ENCODE data around the gene GABRA1.

Gene GABRA1

DNA sequence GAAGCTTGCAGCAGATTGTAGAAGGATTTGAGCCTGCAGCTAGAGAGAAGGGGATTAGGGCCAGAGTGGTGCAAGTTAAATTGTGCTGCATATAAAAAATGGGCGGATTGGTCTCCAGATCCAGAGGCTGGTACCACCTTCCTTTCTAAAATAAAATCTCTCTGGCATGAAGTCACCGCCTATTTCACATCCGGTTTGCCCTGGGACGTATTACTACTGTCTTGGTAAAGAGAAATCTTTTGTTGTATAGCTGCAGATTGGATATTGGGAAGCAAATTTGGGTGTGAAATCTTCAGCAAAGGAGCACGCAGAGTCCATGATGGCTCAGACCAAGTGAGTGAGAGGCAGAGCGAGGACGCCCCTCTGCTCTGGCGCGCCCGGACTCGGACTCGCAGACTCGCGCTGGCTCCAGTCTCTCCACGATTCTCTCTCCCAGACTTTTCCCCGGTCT, at the start of gene GABRA1:
TSS of gene GABRA1 (plus strand) at position 180 of the 451 bp plus-strand sequence. CDS start 2,691 bp downstream, outside the sequence.
- no peak for DNase-seq (ENCODE audit: low read depth, low spot score)

DNA sequence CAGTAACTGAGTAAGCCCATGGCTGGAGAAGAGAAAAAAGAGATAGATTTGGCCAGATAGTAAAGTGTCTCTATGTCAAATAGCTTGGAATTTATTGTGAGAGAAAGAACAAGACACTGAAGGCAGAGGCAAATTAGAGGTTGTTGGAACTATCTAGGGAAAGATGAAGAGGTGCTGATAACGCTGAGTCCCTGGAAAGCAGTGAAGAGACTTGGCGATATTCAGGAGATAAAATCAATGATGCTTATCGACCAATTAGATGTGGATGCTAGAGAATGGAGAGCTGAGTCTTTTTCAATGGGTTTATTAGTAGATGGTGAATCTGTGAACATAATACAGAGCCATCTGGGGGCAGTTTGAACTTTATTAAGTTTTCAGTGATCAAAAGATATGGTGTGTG, 48.6 kb upstream of the GABRA1 start:
- DNase-seq (ENCODE audit: low read depth, low spot score) = no peak

DNA sequence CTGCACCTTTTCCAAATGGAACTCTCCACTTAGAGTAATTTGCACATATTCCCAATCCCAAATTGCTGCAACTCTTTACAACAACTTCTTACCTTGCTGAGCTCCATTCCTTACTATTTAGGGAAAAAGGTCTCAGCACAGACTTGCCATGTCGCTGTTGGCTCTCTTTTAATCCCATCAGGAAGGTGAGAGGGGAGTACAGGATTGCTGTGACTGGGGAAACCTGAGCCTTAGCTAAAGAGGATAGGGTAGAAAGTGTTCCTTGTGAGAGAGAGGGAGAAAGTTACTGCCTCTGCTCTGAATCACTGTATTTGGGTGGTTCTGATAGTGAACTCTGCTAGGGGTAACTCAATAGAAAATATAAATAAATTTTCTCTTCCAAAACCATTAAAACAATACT, 43.7 kb upstream of the GABRA1 start:
- DNase-seq (ENCODE audit: low read depth, low spot score) = no peak

DNA sequence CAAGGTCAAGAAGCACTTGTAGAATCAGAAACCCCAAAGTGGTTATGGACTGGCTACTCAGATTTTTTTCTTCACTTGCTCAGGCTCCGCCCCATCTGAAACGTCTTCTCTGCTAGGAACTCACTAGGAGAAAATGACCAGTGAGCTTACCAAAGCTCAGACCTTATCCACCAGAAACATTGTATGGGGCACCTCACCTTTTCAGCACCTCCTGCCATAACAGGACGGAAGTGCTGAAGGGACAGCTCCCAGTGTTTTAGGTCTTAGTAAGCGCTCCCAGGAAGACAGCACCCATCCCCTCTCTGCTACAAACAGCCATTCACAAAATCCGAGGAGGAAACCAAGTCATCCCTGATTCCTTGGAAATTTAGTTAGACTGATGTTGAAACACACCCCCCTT, 1.2 kb upstream of the GABRA1 start:
- DNase-seq (ENCODE audit: low read depth, low spot score) = no peak

DNA sequence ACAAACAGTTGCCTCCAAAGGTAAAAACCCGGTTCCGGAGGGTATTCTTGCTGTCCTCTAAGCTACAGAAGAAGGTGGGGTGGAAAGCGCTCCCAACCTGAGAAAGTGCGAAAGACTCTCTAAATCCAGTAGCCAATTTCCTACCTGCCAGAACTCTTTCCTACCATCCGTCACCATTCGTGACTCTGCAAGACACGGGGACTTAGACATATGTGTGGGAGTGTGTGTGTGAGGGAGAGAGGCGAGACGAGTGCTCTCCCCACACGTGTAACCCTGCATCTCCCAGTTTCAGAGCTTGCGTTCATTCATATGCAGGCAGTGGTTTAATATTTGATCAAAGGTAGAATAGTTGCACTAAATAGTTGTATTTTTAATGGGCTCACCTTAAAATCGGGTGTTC, 473 bp upstream of the GABRA1 start:
- DNase-seq (ENCODE audit: low read depth, low spot score) = no peak

DNA sequence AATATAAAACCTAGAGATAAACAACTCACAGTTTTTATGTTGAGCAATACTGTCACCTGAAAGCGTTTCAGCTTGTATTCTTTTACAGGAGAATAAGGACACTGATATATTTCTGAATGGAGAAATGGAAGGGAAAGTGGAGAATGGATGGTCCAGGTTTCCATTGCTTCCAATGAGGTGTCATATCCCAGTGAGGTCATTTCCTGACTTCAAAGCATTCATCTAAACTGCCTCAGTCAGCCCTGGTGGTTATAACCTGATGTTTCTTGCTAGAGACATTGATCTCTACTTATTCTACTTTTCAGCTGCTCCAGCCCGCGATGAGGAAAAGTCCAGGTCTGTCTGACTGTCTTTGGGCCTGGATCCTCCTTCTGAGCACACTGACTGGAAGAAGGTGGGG, 2.6 kb downstream of the GABRA1 start:
- DNase-seq (ENCODE audit: low read depth, low spot score) = no peak

DNA sequence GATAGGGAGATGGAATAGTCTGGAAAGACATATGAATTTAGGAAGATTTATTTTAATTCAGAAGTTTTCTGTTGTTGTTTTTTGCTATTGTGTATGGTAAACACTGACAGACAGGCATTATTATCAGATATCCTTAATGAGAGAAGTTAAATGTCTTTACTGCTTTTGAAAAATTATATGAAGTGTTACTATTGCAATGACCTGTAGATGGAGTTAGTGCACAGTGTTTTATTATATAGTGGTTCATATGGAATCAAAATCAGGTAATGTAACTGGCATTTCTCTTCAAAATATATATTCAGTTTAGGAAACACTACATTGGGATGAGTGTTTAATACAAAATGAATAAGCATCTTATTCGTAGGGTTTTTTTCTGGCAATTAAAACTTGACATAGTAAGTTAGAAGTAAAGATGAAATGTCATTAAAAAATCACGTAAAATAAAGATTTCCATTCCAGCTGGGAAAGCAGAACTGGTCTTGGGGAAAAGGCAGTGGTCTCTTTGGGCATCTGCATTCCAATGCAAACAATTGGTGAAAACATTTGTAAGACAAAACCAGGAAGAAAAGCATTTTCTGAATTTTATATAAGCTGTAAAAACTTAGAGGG, 3.9 kb downstream of the GABRA1 start:
- DNase-seq (ENCODE audit: low read depth, low spot score) = no peak

DNA sequence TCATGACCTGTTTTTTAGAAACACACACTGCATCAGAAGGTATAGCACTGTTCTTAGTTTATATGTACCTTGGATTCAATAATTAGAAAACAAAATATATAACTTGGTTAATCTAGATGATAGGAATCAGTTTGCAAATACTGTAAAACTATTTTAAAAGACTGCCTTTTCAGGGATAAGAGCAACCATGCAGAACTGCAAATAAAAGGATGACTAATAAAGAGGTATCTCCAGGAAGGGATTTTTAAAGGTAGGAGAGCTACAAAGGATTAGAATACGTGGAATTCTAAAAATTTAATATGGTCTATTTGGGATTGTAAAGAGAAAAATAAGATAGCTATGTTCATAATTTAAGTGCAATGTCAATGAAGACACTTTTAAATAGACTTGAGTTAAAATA, 9.4 kb downstream of the GABRA1 start:
- DNase-seq (ENCODE audit: low read depth, low spot score) = no peak

DNA sequence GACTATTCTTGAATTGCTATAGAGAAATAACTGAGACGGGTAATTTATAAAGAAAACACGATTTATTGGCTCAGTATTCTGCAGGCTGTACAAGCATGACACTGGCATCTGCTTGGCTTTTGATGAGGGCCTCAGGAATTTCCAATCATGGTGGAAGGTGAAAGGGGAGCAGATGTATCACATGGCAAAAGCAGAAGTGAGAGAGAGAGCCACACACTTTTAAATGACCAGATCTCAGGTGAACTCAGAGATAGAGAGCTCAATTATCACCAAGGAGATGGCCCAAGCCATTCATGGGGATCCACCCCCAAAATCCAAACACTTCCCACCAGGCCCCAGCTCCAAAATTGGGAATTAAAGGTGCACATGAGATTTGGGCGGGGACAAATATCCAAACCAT, 15.3 kb downstream of the GABRA1 start:
- no peak for DNase-seq (ENCODE audit: low read depth, low spot score)

DNA sequence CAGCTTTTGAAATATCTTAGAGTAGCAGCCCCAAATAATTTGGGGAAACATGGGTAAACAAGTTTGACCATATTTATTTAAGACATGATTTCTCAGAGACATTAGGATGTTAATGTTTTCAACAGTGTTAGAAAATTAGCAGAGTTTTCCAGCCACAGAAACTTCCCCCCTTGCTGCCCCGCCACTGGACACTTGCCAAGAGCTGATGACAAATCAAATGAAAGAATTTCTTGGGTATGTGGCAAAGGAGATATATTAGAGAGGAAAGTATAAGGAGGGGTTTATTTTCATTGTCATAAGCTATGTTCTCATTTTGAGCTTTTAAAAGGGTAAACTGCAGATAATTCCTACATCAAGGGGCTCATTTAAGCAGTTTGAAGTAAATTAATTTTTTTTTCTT, 15.9 kb downstream of the GABRA1 start:
- no peak for DNase-seq (ENCODE audit: low read depth, low spot score)

DNA sequence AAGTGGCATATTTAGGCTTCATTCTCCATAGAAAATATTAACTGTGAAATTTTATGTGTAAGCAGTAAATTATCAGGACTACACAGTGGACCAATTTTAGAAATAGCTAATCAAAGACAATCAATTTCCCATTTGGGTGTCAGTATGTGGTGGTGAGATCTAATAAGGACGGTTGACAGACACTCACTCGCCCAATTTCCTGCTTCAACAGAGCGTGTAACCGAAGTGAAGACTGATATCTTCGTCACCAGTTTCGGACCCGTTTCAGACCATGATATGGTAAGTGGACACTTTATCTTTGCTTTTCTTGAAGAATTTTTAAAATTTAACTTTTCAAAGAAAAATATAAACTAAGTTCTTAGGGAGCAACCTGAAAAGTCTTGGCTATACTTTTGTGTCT, 17.6 kb downstream of the GABRA1 start:
- no peak for DNase-seq (ENCODE audit: low read depth, low spot score)

DNA sequence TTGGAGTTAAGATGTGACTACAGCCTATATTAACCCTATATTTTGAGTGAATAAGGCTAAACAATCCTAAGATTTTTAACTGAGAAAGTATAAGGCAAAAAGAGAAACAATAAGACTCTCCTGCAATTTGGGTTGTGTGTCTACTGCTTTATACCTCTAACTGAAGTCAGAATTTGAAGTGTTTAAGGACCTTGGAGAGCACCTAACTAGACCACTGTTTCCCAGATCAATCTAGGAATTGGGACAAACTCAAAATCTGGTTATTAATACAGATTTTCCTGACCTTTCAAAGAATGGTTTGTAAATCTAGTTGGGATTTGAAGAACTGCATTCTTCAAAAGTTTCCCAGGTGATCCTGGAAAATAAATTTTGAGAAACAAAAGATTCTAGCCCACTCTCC, 42.1 kb downstream of the GABRA1 start:
- no peak for DNase-seq (ENCODE audit: low read depth, low spot score)

DNA sequence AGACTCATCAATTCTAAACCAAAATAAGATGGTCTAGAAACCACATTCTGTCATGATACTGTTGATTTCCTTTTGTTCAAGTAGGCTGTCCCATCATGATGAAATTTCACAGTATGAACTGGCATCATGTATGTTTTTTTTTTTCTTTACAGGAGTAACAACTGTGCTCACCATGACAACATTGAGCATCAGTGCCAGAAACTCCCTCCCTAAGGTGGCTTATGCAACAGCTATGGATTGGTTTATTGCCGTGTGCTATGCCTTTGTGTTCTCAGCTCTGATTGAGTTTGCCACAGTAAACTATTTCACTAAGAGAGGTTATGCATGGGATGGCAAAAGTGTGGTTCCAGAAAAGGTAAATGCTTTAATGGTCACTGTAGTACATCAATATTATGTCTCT, 47.6 kb downstream of the GABRA1 start:
- DNase-seq (ENCODE audit: low read depth, low spot score) = no peak

DNA sequence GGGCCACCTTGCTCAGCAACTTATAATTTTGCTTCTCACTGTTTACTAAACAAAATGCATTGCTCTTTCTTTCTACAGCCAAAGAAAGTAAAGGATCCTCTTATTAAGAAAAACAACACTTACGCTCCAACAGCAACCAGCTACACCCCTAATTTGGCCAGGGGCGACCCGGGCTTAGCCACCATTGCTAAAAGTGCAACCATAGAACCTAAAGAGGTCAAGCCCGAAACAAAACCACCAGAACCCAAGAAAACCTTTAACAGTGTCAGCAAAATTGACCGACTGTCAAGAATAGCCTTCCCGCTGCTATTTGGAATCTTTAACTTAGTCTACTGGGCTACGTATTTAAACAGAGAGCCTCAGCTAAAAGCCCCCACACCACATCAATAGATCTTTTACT, 49.1 kb downstream of the GABRA1 start:
- no peak for DNase-seq (ENCODE audit: low read depth, low spot score)

DNA sequence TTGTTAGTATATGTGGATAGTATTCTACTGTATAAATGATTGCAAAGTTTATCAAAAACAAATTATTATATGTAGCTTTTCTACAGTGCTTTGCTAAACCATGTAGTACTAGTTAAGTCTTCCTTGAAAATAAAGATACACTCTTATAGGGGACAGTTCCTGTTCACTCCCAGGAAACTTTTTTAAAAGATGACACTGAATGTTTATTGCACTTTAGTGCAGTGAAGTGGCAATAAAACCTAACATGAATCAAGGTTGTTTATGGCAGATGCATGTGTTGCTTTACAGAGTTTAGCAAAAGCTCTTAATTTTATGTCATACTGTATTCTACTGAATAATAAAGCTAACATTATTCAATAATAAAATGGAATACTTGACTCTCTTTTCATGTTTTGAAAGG, 51.7 kb downstream of the GABRA1 start:
- no peak for DNase-seq (ENCODE audit: low read depth, low spot score)

DNA sequence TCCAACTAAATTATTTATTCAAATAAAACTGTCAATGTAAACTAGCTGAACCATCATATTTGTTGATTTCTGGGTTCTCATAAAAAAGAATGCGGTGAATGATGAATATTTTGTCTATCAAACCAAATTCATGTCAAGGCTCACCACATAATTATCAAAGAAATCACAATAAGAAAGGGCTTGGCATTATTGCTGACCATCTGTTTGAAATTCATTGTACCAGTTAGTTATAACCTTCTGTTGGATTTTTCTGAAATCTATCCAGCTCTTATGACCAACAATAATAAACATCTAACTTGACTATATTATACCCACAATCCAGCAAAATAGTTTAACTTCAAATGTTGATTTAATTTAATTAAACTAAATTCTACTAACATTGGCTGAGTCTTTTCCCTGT, 53.1 kb downstream of the GABRA1 start:
- DNase-seq (ENCODE audit: low read depth, low spot score) = no peak

DNA sequence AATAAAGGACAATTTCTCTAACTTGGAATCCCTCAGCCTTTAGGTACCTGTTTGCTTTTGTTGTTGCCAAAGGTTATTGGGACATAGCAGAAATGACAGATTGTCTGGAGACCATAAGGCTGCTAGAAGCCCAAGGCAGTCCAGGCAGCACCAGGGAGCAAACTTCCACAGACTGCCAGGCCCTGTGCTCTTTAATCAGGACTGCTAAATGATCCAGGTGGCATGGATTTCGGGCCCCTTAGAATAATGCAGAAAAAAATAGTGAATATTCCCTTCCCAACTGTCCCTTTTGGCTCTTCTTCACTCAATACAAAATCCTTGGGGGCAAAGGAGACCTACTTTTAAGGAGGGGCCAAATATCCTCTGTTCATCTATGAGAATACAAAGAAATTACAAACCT, 73.9 kb downstream of the GABRA1 start:
- DNase-seq (ENCODE audit: low read depth, low spot score) = no peak

DNA sequence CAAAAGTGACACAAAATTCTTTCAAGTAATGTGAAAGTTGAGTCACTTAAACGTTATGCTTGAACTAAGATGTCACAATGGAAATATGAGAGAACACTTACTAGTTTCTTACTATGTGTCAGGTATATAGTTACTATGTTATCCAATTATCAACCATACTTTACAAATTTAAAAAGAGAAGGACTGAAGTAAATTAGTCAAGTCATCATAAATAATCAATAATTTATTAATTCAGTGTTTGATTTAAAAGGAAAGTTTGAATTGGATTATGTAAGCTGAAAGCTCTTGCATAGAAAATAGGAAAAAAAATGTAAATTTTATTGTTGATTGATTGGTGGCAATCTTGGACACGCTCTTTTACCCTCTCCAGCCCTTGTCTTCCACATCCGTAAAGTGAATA, 76.3 kb downstream of the GABRA1 start:
- no peak for DNase-seq (ENCODE audit: low read depth, low spot score)

DNA sequence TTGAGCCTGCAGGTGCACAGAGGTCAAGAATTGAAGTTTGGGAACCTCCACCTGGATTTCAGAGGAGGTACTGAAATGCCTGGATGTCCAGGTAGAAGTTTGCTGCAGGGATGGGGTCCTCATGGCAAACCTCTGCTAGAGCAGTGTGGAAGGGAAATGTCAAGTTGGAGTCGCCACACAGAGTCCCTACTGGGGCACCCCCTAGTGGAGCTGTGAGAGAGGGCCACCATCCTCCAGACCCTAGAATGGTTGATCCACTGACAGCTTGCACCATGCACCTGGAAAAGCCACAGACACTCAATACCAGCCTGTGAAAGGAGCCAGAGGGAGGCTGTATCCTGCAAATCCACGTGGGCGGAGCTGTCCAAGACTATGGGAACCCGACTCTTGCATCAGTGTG, 78.0 kb downstream of the GABRA1 start:
- no peak for DNase-seq (ENCODE audit: low read depth, low spot score)

DNA sequence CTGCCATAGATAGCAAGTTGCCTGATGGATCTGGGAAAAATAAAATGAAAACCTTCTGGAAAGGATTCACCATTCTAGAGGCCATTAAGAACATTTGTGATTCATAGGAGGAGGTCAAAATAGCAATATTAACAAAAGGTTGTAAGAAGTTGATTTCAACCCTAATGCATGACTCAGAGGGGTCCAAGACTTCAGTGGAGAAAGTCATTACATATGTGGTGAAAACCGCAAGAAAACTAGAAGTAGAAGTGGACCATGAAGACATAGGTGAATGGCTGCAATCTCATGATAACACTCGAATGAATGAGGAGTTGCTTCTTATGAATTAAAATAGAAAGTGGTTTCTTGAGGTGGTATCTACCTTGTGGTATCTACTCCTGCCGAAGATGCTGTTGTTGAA, 86.6 kb downstream of the GABRA1 start:
- DNase-seq (ENCODE audit: low read depth, low spot score) = no peak

DNA sequence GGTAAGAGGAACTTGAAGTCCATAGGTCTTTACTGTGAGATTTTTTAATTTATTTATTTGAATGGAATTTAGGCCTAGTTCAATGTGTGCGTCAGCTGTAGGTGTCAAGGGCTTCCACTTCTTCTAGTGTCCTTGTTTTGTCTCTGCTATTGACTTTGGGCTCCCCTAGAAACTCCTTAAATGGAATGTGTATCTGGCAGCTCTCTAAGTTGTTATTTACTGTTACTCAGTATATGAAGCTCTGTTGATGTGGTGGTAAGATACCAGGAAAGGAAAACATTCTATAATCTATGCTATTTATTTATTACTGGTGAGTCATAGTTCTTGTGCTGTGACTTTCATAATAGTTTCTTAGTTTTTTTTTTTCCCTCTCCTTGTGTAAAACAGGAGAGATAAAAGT, 97.1 kb downstream of the GABRA1 start:
- no peak for DNase-seq (ENCODE audit: low read depth, low spot score)

DNA sequence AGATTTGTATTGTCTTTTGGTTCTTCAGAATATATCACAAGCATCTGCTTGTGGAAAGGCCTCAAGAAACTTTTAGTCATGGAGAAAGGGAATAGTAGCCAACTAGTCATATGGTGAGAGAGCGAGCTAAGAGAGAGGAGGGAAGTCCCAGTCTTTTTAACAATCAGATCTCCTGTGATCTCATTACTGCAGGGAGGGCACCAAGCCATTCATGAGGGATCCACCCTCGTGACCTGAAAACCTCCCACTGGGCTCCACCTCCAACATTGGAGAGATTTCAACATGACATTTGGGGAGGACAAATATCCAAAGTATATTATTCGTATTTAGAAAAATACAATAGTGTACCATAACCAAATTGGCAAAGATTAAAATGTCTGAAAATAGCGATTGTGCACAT, 99.0 kb downstream of the GABRA1 start:
- no peak for DNase-seq (ENCODE audit: low read depth, low spot score)
